ENCODE measurements around the gene ACOT6.
"Not testable (repeated sequence)": the region's sequence is repeated elsewhere in the genome, so short reads cannot be mapped to it uniquely, and the experiment has no call there.

ACOT6 gene, protein sequence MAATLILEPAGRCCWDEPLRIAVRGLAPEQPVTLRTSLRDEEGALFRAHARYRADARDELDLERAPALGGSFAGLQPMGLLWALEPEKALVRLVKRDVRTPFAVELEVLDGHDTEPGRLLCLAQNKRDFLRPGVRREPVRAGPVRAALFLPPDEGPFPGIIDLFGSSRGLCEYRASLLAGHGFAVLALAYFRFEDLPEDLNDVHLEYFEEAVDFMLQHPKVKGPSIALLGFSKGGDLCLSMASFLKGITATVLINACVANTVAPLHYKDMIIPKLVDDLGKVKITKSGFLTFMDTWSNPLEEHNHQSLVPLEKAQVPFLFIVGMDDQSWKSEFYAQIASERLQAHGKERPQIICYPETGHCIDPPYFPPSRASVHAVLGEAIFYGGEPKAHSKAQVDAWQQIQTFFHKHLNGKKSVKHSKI

DNA sequence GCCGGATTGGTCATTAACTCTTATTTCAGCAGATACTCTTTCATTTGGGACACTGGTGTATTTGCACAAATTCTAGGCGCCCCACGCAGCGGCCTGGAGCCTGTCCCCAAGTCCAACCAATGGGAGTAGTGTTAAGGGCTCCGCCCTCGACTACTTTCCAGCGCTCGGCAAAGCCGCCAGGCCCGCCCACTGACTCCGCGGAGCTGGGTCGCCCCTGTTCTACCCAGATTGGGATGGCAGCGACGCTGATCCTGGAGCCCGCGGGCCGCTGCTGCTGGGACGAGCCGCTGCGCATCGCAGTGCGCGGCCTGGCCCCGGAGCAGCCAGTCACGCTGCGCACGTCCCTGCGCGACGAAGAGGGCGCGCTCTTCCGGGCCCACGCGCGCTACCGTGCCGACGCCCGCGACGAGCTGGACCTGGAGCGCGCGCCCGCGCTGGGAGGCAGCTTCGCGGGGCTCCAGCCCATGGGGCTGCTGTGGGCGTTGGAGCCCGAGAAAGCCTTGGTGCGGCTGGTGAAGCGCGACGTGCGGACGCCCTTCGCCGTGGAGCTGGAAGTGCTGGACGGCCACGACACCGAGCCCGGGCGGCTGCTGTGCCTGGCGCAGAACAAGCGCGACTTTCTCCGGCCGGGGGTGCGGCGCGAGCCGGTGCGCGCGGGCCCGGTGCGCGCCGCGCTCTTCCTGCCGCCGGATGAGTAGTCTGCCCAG, at the start of gene ACOT6:
Gene ACOT6, plus strand, starts transcription at position 179 of the 707 bp plus-strand sequence. Its CDS starts 55 bp downstream, at position 234.
- peak; percentile 51 for DNase-seq

DNA sequence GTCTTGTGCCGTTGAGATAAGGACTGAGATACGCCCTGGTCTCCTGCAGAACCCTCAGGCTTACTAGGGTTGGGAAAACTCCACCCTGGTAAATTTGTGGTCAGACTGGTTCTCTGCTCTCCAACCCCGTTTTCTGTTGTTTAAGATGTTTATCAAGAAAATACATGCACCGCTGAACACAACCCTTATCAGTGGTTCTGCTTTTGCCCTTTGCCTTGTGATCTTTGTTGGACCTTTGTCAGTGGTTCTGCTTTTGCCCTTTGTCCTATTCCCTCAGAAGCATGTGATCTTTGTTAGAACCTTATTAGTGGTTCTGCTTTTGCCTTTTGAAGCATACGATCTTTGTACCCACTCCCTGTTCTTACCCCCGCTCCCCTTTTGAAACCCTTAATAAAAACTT, 49.6 kb upstream of the ACOT6 start:
- not testable (repeated sequence) for DNase-seq

DNA sequence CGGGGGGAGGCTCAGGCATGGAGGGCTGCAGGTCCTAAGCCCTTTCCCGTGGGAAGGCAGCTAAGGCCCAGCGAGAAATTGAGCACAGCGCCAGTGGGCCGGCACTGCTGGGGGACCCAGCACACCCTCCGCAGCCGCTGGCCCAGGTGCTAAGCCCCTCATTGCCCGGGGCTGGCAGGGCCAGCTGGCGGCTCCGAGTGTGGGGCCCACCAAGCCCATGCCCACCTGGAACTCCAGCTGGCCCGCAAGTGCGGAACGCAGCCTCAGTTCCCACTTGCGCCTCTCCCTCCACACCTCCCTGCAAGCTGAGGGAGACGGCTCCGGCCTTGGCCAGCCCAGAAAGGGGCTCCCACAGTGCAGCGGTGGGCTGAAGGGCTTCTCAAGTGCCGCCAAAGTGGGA, 45.9 kb upstream of the ACOT6 start:
- DNase-seq, result not testable (repeated sequence)

DNA sequence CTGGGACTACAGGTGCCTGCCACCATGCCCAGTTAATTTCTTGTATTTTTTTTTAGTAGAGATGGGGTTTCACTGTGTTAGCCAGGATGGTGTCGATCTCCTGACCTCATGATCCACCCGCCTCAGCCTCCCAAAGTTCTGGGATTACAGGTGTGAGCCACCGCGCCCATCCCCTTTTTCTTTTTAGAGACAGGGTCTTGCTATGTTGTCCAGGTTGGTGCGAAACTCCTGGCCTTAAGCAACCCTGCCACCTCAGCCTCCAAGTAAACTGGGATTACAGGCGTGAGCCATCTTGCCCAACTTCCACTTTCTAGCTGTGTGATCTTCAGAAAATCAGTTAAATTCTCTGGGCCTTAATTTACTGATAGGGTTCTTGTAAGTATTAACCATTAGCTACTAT, 45.4 kb upstream of the ACOT6 start:
- not testable (repeated sequence) for DNase-seq

DNA sequence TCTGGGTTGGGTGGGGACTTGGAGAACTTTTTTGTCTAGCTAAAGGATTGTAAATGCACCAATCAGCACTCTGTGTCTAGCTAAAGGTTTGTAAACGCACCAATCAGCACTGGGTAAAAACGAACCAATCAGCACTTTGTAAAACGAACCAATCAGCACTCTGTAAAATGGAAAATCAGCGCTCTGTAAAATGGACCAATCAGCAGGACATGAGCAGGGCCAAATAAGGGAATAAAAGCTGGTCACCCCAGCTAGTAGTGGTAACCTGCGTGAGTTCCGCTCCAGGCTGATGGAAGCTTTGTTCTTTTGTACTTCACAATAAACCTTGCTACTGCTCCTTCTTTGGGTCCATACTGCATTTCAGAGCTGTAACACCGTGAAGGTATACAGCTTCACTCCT, 45.0 kb upstream of the ACOT6 start:
- no peak for DNase-seq

DNA sequence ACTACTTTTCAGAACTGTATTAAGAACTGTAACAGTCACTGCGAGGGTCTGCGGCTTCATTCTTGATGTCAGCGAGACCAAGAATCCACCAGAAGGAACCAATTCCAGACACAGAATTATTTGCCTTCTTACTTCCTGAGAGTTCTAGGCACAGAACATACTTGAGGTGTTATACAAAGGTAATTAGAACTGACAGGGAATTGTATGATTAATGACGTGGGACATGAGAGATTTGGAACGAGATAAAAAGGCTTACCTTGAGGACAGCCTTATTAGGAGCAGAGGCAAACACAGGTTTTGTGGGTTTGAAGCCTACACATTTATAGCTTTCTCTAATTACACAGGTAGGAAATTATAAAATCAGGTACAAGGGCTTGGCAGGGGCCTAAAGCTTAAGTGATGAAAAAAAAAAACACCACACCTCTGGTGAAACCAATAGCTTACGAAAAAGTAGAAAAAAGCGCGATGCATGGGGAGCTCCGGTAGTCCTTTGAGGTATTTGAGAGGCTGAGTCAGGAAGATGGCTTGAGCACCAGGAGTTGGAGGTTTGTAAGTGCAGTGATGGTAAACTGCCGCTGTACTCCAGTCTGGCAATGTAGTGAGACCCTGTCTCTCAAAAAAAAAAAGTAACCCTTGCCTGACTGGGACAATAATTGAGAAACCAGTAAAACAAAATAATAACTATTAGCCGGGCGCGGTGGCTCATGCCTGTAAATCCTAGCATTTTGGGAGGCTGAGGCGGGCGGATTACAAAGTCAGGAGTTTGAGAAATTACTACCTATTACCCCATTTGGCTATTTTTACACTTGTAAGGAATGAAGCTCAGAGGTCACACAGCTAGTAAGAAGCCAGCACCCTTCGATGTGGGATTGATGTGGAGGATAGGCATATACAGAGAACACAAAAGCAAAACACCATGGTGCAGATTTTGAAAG, 44.1 kb upstream of the ACOT6 start:
- peak; percentile 33 for DNase-seq

DNA sequence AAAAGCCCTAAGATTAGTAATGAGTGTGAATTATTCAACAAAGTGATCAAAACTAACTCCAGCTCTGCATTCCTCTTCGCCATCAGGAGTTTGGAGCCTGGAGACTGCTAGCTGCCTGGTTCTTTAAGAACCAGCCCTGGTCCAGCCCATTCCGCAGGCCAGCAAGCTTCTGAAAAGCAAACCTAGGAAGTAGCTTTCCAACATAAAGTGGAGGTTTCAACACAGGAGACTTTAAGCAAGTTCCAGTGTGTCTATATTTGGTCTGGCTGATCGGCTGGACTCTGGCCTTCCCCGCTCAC, 43.5 kb upstream of the ACOT6 start:
- not testable (repeated sequence) for DNase-seq

DNA sequence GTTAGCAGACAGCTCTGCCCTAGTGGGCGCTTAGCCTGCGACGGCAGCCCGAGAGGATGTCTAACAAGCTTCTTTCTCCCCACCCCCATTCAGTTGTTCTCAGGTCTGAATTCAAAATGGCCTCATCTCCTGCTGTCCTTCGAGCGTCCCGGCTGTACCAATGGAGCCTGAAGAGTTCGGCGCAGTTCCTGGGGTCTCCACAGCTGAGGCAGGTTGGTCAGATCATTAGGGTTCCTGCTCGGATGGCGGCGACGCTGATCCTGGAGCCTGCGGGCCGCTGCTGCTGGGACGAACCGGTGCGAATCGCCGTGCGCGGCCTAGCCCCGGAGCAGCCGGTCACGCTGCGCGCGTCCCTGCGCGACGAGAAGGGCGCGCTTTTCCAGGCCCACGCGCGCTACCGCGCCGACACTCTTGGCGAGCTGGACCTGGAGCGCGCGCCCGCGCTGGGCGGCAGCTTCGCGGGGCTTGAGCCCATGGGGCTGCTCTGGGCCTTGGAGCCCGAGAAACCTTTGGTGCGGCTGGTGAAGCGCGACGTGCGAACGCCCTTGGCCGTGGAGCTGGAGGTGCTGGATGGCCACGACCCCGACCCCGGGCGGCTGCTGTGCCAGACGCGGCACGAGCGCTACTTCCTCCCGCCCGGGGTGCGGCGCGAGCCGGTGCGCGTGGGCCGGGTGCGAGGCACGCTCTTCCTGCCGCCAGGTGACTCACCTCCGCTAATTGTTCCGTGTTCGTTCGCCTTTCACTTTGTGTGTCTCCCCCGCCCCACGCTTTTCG, 42.9 kb upstream of the ACOT6 start, which contains the start of gene ACOT2:
Gene ACOT2, plus strand, starts transcription at position 29 of the 774 bp plus-strand sequence. Its CDS starts 28 bp downstream, at position 57.
- DNase-seq, result peak; percentile 84

DNA sequence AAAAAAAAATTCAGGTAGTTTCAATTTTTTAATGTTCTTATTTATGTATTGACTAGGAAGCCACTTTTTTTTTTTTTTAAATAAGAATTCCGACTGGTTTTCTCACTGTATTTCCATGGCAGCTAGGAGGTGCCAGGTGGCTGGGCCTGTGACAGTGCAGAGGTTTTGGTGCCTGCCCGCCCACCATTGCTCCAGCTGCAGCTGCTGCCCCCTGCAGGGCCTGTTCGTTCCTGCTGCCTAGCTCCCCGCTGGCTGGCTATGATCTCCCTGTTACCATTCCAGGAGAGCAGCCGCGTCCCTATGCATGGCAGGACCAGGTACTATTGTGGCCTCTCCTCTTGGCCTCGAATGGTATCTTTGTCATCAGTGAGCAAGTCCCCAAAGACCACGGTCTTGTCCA, 41.4 kb upstream of the ACOT6 start:
- peak; percentile 60 for DNase-seq

DNA sequence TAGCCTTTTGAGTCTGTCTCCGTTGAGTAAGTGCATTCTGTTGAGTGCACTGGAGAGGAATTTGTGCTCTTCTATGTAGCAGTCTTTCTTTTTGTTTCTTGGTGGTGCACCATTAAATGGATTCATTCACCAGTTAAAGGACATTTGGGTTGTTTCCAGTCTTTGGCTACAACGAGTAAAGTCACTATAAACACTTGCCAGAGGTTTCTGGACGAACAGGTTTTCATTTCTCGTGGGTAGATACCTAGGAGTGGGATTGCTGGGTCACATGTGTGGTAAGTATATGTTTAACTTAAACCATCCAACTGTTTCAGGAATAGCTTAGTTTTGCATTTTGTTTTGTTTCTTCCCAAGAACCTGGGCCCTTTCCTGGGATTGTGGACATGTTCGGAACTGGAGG, 39.3 kb upstream of the ACOT6 start:
- DNase-seq, result not testable (repeated sequence)

DNA sequence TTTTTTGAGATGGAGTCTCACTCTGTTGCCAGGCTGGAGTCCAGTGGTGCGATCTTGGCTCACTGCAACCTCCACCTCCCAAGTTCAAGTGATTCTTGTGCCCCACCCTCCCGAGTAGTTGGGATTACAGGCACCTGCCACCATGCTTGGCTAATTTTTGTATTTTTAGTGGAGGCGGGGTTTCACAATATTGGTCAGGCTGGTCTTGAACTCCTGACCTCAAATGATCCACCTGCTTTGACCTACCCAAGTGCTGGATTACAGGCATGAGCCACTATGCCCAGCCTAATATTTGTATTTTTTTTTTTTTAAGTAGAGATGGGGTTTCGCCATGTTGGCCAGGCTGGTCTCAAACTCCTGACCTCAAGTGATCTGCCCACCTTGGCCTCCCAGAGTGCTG, 38.6 kb upstream of the ACOT6 start:
- not testable (repeated sequence) for DNase-seq

DNA sequence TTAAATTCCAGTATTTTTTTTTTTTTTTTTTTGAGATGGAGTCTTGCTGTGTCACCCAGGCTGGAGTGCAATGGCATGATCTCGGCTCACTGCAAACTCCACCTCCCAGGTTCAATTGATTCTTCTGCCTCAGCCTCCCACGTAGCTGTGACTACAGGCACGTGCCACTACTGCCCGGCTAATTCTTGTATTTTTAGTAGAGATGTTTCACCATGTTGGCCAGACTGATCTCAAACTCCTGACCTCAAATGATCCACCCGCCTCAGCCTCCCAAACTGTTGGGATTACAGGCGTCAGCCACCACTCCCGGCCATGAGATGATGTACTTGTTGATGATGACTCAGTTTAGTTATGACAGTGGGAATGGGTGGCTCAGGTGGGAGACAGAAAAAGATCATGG, 38.1 kb upstream of the ACOT6 start:
- not testable (repeated sequence) for DNase-seq

DNA sequence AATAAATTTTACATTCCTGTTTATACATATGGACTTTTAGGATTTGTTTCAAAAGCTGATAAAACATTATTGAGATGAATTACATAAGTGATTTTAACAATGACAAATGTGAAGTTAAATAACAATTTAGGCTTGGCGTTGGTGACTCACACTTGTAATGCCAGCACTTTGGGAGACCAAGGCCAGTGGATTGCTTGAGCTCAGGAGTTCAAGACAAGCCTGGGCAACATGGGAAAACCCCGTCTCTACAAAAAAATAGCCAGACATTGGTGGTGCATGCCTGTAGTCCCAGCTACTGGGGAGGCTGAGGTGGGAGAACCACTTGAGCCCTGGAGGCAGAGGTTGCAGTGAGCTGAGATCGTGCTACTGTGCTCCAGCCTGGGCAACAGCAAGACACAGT, 35.9 kb upstream of the ACOT6 start:
- DNase-seq, result no peak

DNA sequence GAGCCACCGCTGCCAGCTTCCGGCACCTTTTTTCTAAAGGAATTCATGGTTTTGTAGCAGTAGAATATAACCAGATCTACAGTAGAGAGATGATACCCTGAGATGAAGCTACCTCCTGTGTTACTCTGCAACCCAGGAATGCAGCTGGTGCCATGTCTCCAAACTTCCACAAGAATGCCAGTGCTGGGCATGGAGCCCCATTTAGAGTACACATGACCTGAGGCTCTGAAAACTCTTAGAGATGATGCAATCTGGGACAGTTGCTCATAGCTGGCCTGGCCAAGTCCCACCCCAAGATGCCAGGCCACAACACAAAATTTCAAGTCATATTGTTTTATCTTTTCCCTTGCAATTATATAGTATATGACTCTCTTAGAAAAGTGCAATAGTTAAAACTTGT, 35.1 kb upstream of the ACOT6 start:
- not testable (repeated sequence) for DNase-seq

DNA sequence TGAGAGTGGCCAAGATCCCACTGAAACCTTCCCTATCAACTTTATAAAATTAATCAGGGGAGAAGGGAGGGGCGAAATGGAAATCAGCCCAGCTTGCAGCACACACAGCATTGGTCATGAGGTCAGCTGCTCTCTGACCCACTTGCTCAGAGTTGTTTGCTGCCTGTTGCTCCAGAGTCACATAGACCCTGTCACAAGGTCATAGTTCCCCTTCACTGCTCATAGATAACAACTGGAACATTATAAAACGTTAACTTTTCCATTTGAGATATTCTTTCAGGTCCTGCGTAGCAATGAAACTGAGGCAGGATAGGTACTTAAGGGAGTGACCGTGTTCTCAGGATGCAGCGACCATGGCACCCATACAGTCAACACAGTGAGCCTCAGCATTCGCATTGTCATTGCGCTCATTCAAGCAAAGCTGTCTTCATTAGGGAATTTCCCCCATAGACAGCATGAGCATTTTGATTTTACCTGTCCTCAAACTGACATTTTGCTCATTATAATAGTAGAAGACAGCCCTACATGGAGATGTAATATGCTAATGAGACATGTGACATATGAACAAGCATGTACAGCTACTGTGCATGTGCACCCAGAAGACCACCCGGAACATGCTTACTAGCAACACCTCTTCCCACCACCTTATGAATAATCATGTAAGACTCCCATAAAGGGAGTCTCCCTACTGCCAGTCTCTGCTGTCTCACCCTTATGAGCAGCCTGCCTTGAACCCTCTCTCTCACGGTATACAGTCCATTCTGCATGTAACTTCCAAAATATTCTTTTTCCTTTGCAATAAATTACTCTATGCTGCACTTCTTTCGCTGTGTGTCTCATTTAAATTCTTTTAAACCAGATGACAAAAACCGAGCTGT, 30.0 kb upstream of the ACOT6 start:
- not testable (repeated sequence) for DNase-seq

DNA sequence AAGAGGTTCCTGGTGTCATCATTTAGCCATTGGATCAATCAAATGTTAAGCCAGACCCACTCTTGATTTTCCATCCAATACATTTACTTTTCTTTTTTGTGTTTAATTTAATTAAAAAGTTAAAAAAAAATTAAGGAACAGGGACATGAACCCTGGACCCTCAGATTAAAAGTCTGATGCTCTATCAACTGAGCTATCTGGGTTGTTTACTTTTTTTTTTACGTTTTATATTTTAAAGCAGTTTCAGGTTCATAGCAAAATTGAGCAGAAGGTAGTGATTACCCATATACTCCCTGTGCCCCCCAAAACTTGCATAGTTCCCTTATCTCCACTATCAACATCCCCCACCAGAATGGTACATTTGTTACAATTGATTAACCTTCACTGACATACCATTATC, 23.6 kb upstream of the ACOT6 start:
- DNase-seq, result no peak

DNA sequence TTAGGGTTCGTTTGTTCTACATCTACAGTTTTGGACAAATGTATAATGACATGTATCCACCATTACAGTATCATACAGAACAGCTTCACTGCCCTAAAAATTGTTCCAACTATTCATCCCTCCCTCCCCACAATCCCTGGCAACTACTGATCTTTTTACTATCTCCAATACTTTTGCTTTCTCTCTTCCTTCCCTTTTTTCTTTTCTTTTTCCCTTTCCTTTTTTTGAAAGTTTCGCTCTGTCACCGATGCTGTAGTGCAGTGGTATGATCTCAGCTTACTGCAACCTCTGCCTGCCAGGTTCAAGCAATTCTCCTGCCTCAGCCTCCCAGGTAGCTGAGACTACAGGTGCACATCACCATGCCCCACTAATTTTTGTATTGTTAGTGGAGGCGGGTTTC, 23.2 kb upstream of the ACOT6 start:
- DNase-seq, result no peak

DNA sequence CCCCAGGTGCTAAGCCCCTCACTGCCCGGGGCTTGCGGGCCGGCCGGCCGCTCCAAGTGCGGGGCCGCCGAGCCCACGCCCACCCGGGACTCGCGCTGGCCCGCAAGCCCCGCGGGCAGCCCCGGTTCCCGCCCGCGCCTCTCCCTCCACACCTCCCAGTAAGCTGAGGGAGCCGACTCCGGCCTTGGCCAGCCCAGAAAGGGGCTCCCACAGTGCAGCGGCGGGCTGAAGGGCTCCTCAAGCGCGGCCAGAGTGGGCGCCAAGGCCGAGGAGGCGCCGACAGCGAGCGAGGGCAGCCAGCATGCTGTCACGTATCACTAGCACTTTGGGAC, 21.7 kb upstream of the ACOT6 start:
- DNase-seq, result not testable (repeated sequence)

DNA sequence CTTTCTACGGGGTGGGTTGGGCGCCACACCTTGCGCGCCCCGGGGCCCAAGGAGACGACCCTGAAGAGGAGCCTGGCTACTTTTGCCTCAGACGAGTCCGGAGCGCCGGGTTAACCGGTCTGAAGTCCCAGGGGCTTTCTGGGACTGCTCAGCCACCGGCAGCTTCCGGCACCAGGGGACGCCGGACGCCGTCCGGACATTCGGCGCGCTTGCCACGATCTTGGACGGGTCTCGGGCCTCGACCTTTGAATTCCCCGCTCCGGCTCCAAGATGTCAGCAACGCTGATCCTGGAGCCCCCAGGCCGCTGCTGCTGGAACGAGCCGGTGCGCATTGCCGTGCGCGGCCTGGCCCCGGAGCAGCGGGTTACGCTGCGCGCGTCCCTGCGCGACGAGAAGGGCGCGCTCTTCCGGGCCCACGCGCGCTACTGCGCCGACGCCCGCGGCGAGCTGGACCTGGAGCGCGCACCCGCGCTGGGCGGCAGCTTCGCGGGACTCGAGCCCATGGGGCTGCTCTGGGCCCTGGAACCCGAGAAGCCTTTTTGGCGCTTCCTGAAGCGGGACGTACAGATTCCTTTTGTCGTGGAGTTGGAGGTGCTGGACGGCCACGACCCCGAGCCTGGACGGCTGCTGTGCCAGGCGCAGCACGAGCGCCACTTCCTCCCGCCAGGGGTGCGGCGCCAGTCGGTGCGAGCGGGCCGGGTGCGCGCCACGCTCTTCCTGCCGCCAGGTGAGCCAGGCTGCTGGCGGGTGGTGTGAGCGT, 20.4 kb upstream of the ACOT6 start, which contains the start of gene ACOT4:
Gene ACOT4, plus strand, starts transcription at position 184 of the 760 bp plus-strand sequence. Its CDS starts 87 bp downstream, at position 271.
- DNase-seq, result peak; percentile 43

DNA sequence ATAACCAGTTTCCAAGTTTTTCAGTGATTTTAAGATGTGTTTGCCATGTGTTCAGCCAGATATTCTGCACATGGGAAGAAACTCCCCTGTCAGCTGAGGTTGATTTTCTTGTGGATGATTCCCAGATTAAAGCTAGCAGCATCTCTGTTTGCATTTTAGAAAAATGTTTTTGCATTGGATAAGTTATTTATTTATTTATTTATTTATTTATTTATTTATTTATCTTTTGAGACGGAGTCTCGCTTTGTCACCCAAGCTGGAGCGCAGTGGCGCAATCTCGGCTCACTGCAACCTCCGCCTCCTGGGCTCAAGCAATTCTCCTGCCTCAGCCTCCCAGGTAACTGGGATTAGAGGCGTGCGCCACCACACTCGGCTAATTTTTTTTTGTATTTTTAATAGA, 17.8 kb upstream of the ACOT6 start:
- no peak for DNase-seq

DNA sequence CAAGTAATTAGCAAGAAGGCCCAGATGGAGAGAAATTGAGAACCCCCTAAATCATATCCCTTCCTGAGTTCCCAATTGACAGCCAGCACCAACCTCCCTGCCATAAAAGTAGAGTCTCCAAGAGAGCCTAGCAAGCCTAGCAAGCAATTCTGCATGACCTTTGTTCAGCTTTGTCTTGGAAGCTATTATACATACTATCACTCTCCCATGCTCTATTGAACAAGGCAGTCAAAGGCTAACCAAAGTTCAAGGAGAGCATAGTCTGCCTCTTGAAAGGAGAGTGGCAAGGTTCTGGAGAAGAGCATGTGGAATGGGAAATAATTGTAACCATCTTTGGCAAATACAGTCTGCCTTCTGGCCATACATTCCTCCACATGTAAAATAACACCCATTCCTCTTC, 12.8 kb upstream of the ACOT6 start:
- DNase-seq, result no peak

All from CD4-positive, alpha-beta T cell treated with Interleukin-4 for 4 hours (primary cell).